Sigmoid colon (tissue), 7 donors: ENCODE data around the gene EIF4G3. TPM values are rescaled to one million over a fixed set of nuclear protein-coding genes. Genes with fewer than 3 reads are reported as not detected.

Source experiments
- DNase-seq: peaks from one replicate; pipeline ENCODE4 v3.0.0-alpha.2; 2019
- H3K27ac ChIP-seq, 4 donors: fragments of 200-600 bp; sonication (generic); one replicate each; pipeline ENCODE4 v1.5.1; 2016 to 2019; ENCODE audit warnings: mild to moderate bottlenecking in 1 of 4
- H3K27me3 ChIP-seq, 3 donors: fragments of 200-600 bp; sonication (generic); one replicate each; pipeline ENCODE4 v1.5.1; 2019; ENCODE audit warnings: mild to moderate bottlenecking in 1 of 3
- H3K36me3 ChIP-seq, 4 donors: fragments of 200-600 bp; sonication (generic); one replicate each; pipeline ENCODE4 v1.5.1; 2016 to 2019
- H3K4me1 ChIP-seq, 4 donors: fragments of 200-600 bp; sonication (generic); one replicate each; pipeline ENCODE4 v1.5.1; 2017 to 2019
- H3K4me3 ChIP-seq, 4 donors: fragments of 200-600 bp; sonication (generic); one replicate each; pipeline ENCODE4 v1.5.1; 2017 to 2019; ENCODE audit warnings: mild to moderate bottlenecking in 2 of 4, moderate library complexity in 1 of 4
- H3K9me3 ChIP-seq, 4 donors: fragments of 200-600 bp in 3 of 4; sonication (generic) in 3 of 4; one replicate each; pipeline versions ENCODE4 v1.5.1 to v1.6.1; 2013 to 2019
- CTCF ChIP-seq, 4 experiments: fragments of 450-650 bp in 3 of 4; fragments of 200-600 bp in 1 of 4; IDR thresholded peaks; one replicate each; pipeline ENCODE4 v1.5.1; 2016 to 2019; ENCODE audit warnings: antibody characterized with exemption in 4 of 4, mild to moderate bottlenecking in 3 of 4, moderate library complexity in 2 of 4
- EP300 ChIP-seq, 4 donors: sonication (generic); formaldehyde crosslinking; IDR thresholded peaks; one replicate each; pipeline ENCODE4 v1.6.1; 2017; ENCODE audit warnings: antibody characterized with exemption in 4 of 4
- POLR2A ChIP-seq, 2 donors: fragments of 450-650 bp; IDR thresholded peaks; one replicate each; pipeline ENCODE4 v1.6.1; 2016; ENCODE audit warnings: antibody characterized with exemption in 2 of 2, mild to moderate bottlenecking in 2 of 2, moderate library complexity in 2 of 2
- POLR2AphosphoS5 ChIP-seq, 4 donors: sonication (generic); formaldehyde crosslinking; IDR thresholded peaks; one replicate each; pipeline ENCODE4 v1.6.1; 2017; ENCODE audit warnings: antibody characterized with exemption in 4 of 4
- WGBS, 2 donors: extraction: QIAGEN DNeasy Blood & Tissue Kit; methylation state at CpG; one replicate each; pipeline ENCODE4 v1.1.7; 2013; 5-methylcytosine and 5-hydroxymethylcytosine counted together
- intact Hi-C: fragments of 100-400 bp; cut with DNase I; formaldehyde crosslinking; loops from one replicate; pipeline ENCODE4 v1.15.1; 2023
- polyA plus RNA-seq, 3 donors: library from polyadenylated mRNA; stranded (reverse); fragments of 200-250 nt; gene quantifications; one replicate each; pipeline ENCODE4 v1.2.3, GENCODE V29; 2013
- small RNA-seq, 3 donors: library from RNA; depleted of rRNA; stranded (forward); fragments of <200 nt; gene quantifications; one replicate each; pipeline ENCODE3, GENCODE V24; 2016
- total RNA-seq, 4 donors: library from RNA; depleted of rRNA; stranded (reverse); fragments of >200 nt; gene quantifications; one replicate each; pipeline ENCODE4 v1.1.0, GENCODE V29; 2016
- donor health status: healthy with polysubstance abuse.
- donor health status: Bipolar disorder and iron deficiency.
- donor health status: healthy.

Gene EIF4G3
- total and polyA plus RNA-seq, 7 donors, result 13.4 to 65.9 (median 33.5) TPM

DNA sequence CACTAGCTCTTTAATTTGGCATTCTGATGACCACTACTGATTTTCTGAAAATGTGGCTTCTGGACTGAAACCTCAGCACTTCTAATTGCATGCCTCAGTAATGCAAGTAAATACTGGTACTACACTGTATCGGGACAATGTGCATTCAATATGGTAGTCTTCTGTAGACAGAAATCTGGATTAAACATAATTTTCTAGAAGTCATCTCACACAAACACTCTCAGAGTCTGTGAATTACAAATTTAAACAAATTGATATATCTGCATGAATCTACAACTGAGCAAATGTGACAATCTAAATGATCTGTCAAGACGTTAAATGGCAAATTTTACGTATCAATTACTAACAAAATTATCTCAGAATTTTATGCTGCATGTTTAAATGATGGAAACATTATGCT is 413.3 kb downstream of the EIF4G3 start:
- Histone ChIP-seq H3K4me1 (peaks cover 0 to 6% (median 2%) of the 10 kb centered on the region in 4 donors), H3K9me3 (no peaks in the 10 kb centered on the region), H3K27ac (no peak overlapping the region), H3K4me3 (no peak overlapping the region), H3K36me3 (peaks cover 18 to 100% (median 73%) of the 10 kb centered on the region in 4 donors), H3K27me3 (no peaks in the 10 kb centered on the region)
- intact Hi-C loops, result no loop called here
- WGBS, 2 donors, result 94 to 95% methylated on average over 3 of the region's 3 CpGs
- TF ChIP-seq CTCF (IDR thresholded peaks at IDR 0.05) (no peak), POLR2AphosphoS5 (IDR thresholded peaks at IDR 0.05) (no peak), POLR2A (IDR thresholded peaks at IDR 0.05) (no peak), EP300 (IDR thresholded peaks at IDR 0.05) (no peak)
- DNase-seq, result no peak

- Histone ChIP-seq H3K4me3 (no peak overlapping the region), H3K27me3 (no peaks in the 10 kb centered on the region), H3K4me1 (no peaks in the 10 kb centered on the region), H3K36me3 (peaks cover 24 to 100% (median 74%) of the 10 kb centered on the region in 4 donors), H3K9me3 (no peaks in the 10 kb centered on the region), H3K27ac (no peak overlapping the region)
- no peak for DNase-seq
- no peak for TF ChIP-seq POLR2AphosphoS5 (IDR thresholded peaks at IDR 0.05)
- TF ChIP-seq EP300 (IDR thresholded peaks at IDR 0.05), result no peak
- TF ChIP-seq POLR2A (IDR thresholded peaks at IDR 0.05), result no peak
- no peak for TF ChIP-seq CTCF (IDR thresholded peaks at IDR 0.05)
- intact Hi-C loops, result no loop called here
- WGBS, 2 donors, result 91 to 95% methylated on average over 6 of the region's 6 CpGs
These were observed 416.4 kb downstream of the EIF4G3 start for GRCh38 chr1:20760322-20760721.

Small RNA genes within 50 kb of the gene (small RNA-seq; reads per million reads assigned to genes)
- gene AL627311.1, result 0 reads per million in 3 donors
- 0 to 0.11 (median 0) reads per million in 3 donors for gene MIR1256
- 0 reads per million in 3 donors for gene RNU7-200P

Other genes with a start within 250 kb of the EIF4G3 start
- 100 to 1,000 TPM in 1 of 4 donors, 10 to 100 TPM in 3; 62.9 to 112 (median 80.8) TPM for gene ECE1, start 113.6 kb upstream of the EIF4G3 start, total RNA-seq
- 10 to 100 TPM; 10.2 to 73.8 (median 13.6) TPM for gene ECE1, start 113.6 kb upstream of the EIF4G3 start, polyA plus RNA-seq